ENCODE results near the gene LYRM4.
"Not testable (repeated sequence)": the region's sequence is repeated elsewhere in the genome, so short reads cannot be mapped to it uniquely, and the experiment has no call there.

LYRM4 gene

DNA sequence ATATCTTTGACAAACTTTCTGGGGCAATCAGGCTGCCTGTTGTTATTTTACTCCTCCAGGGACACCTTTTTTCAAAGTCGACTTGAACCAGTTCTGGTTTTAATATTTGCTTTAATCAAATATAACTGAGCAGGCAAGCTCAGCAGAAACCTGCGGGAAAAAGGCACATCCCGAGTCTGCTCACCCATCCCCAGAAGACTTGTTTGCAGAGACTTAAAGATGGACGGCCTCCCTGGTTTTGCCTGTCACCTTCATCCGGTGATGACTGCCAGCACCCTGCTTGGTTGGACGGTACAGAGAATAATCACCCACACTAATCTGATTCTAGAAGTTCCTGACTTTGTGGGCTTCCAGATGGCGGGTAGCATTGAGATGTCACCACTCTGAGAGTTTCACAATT, 138.8 kb downstream of the LYRM4 start:
- no peak for DNase-seq (ENCODE audit: low spot score)

DNA sequence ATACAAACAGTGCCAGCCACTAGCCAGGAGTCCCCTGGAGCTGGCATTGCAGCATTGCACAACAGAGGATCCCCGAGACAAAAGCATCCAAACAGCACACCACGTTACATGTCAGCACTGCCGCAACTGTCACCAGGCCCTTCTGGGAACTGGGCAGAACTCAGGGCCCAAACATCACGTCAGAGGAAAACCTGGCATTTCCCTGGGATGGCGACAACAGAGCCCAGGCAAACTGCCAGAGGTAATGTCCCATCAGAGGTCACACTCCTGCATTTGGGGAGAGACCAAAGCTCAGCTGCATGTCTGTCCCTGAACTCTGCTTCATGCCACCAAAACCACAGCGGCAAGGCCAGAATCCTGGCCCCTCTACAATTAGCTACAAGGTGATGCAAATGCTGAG, 139.3 kb downstream of the LYRM4 start:
- no peak for DNase-seq (ENCODE audit: low spot score)

DNA sequence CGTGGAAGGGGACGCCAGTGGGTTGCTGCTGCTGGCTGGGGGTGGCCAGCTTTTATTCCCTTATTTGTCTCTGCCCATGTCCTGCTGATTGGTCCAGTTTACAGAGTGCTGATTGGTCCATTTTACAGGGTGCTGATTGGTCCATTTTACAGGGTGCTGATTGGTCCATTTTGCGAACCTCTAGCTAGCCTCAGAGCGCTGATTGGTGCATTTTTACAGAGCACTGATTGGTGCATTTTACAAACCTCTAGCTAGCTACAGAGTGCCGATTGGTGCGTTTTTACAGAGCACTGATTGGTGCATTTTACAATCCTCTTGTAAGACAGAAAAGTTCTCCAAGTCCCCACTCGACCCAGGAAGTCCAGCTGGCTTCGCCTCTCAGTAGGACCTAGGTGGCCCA, 140.2 kb downstream of the LYRM4 start:
- not testable (repeated sequence) for DNase-seq (ENCODE audit: low spot score)

DNA sequence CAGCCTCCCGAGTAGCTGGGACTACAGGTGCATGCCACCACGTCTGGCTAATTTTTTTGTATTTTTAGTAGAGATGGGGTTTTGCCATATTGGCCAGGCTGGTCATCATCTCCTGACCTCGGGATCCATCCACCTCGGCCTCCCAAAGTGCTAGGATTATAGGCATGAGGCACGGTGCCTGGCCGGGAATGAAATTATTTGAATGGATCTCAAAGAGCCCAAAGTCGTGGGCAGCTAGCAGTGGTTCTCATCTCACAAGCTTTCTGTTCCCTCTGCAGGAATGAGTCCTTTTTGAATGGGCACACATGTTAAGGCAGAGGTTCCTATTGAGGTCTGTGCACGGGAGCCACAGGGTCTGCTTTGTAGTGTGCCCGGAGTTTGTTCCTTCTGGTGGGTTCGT, 140.7 kb downstream of the LYRM4 start:
- DNase-seq (ENCODE audit: low spot score), result no peak

DNA sequence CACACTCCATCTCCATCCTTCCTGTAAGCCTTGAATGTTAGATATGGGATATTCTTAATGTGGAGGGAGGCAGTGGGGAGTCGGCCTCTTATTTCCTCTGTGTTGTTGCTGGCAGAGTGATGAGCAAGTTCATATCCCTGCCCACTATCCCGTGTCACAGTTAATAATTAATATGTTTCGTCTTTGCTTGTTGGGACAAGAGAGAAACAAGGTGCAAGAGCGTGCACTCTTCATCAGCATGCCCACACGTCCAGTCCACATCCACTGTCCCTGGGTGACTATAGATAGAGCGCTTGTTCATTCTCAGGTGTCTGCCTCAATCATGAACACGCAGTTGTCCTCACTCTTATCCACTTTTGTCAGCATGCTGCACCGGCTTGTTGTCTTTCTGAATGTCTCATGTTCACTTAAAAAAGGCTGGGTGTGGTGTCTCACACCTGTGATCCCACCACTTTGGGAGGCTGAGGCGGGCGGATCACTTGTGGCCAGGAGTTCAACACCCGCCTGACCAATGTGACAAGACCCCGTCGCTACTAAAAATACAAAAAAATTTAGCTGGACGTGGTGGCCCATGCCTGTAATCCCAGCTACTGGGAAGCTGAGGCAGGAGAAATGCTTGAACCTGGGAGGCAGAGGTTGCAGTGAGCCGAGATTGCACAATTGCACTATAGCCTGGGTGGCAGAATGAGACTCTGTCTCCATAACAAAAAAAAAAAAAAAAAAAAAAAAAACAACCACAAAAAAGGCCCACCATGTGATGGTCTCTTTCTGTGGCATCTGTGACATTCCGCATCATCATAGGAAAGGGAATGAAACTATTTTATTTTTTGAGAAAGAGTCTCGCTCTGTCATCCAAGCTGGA, 141.4 kb downstream of the LYRM4 start:
- no peak for DNase-seq (ENCODE audit: low spot score)

DNA sequence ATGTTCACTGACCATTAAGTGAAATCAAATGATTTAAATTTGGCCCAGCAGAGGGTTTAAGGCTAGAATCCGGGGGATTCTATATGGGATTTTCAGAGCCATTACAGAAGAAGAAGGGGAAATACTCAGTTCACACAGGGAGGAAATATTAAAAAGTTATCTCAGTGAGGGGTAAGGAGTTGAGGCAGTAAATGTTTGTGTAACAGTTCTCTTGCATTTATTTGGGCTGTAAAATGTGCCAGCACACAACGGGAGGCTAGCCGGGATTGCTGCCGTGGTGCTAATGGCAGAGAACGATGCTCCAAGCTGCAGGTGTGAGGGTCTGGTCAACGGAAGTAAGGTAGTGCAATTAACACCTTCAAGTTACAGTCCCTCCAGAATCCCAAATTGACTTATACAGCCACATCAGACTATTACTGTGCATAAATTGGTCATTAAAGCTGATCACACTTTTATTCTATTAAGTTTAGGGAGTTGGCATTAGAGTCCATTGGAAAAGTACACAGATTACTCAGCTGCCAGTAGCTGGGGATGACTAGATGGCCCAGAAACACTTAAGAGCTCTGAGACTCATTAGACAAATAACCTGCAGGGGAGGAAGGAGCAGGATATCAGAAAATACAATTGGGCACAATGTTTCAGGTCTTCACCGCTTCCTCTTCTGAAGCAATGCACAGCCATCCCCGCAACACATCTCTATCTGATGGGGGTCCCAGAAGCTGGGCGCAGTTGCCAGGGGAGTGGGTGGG, 144.3 kb downstream of the LYRM4 start:
- no peak for DNase-seq (ENCODE audit: low spot score)

DNA sequence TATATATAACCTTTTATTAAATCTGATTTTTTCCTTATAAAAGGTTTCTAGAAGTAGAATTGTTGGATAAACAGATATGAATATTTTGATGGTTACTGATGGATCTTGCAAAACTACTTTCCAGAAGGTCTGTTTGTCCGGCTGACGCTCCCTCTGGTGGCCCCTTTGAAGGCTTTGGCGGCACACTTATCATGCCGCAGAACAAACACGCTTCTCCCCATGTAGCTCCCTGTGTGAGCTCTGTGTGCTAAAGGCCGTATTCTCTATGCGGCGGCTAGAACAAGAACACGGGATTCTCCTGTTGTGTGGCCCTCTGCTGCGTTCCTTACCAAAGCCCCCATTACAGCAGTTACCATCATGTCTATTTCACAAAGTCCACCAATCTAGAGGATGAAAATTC, 145.6 kb downstream of the LYRM4 start:
- DNase-seq (ENCODE audit: low spot score), result no peak

DNA sequence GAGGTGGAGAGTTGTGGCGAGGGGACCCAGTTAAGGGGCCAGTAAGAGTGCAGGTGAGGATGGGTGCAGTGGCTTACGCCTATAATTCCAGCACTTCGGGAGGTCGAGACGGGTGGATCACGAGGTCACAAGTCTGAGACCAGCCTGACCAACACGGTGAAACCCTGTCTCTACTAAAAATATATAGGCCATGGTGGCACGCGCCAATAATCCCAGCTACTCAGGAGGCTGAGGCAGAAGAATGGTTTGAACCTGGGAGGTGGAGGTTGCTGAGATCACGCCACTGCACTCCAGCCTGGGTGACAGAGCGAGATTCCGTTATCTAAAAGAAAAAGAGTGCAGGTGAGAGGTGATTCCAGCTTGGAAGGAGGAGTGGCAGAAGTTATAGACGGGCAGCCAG, 147.7 kb downstream of the LYRM4 start:
- no peak for DNase-seq (ENCODE audit: low spot score)

DNA sequence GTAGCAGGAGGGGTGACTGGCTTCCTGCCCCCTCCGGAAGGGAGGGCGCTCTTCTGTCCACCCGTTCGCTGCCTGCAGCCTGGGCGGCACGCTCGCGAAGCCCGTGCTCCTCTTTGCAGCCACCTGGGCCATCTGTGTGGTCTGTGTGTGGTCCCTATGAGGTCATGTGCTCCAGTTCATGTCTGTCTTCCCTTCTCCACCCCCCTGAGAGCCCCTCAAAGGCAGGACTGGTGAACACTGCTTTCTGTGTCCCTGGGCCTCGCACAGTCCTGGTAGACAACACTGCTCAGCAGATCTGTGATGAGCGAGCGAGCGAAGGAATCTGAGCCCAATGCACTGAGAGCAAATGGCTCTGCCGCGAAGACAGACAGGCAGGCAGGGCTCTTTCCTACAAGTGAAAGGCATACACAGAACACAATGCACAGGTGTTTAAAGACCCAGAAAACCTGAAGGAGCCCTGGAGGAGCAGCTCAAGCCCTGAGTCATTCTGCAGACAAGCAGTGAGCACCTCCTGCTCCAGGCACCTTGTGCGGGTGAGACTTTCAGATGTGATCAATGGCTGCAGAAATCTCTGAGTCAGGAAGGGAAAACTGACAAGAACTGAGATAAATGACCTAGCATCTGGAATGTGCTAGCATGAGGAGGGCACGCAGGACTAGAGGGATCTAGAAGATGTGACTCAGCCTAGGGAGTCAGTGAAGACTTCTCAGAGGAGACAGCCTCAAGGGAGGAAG, 148.5 kb downstream of the LYRM4 start:
- DNase-seq (ENCODE audit: low spot score), result no peak

DNA sequence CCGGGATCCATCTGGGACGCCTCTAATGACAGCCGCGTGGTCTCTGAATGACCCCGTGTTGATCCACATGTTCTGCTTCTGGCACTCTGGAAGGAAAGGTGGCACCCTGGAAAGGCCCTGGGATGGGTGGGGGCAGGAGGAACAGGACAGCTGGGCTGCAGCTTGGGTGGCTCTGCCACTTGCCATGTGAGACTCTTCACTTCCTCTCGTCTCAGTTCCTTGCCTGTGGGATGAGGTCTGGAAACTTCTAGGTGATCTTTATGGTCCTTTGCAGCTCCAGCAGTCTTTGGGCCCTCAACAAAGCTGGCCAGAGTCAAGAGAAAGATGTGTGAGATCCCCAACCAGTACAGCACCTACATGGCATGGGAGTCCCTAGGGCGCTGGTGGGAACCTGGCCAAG, 149.1 kb downstream of the LYRM4 start:
- no peak for DNase-seq (ENCODE audit: low spot score)

DNA sequence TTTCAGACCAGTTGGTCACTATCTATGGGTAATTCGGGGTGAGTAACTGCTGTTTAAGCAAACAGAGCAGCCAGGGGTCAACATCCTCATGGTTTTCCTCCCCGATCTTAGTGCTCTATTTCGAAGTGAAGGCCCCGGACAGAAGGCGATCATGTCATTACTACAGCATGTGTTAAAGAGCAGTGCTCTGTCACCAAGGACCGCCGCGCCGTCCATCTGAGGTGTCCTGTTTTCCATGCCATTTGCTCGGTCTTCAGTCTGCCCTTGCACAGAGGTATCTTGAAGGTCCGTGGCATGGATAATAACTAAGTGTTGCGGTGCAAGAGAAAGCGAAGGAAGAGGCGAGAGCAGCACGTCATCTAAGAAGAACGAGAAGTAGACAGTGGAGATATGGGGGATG, 150.5 kb downstream of the LYRM4 start:
- no peak for DNase-seq (ENCODE audit: low spot score)

DNA sequence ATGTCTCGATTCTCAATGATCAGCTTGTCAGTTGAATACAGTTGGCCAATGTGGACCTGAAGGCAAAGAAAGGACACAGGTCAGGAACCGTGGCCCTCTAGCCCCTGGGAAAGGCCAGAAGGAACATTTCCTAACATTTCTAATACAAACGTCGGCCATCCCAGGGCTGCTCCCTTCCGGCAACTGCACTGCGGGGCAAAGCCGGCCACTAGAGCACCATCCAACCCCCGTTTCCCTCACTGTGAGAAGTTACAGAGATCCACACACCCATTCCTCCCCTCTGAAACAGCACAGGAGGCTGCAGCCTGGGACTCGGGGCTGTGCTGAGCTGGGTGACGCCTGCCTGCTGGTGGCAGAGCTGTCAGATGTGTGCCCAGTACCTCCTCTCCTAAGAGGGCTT, 151.3 kb downstream of the LYRM4 start:
- no peak for DNase-seq (ENCODE audit: low spot score)

DNA sequence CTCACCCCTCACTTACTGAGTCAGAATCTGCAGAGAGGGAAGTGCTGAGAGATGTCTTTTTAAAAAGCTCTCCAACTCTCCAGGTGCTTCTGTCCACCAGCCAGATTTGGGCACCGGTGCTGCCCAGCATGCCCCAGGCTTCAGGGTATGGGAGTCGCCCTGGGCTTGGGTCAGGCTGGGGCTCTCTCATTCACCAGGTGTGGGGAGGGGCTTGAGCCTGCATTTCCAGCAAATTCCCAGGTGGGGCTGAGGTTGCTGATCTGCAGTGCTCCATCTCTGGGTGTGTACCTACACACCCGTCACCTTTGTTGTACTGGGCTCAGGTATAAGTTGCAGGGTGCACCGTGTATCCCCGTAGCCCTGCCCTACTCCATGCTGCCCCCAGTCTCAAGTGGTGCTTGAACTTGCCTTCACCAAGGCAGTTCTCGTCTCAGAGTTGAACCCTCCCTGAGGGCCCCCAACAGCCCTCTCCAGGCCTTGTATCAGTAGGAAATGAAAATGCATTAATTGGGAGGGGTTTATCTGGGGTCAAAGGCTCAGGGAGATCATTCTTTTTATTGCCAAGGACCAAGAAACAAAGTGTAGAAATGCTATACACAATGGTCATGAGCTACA, 152.1 kb downstream of the LYRM4 start:
- no peak for DNase-seq (ENCODE audit: low spot score)

DNA sequence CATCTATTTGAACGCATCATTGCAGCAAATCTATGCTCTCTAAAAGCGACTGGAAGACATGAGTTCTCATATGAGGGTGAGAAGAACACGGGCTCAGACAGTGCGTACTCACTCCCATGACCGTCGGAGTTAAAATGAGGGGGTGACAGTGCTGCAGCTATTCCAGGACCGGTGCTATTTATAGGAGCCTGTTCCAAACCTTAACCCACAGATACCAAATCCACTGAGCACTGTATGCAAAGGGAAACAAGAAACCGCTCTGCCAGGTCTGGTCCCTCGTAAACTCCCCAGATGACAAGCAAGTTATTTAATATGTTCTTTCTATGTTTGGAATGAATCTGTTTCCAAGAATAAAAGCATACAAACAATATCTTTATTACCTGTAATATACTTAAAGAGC, 152.7 kb downstream of the LYRM4 start:
- DNase-seq (ENCODE audit: low spot score), result no peak

DNA sequence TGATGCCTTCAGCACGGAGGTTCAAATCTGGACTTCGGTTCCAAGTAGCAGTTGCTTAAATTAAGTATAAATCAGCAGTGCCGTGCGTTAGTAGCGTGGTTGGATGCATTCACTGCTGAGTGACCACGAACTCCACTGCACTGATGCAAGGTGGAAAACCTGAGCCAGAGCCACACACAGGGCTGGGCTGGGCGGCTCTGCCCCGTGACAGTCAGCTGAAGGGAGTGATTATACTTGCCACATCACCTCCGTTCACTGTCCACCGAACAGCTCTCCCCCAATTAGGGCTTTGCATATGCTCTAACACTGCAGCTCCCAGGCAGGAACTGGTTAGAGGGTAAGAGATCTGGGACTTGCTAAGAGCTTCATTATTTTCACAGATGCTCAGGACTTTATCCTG, 153.4 kb downstream of the LYRM4 start:
- DNase-seq (ENCODE audit: low spot score), result no peak

DNA sequence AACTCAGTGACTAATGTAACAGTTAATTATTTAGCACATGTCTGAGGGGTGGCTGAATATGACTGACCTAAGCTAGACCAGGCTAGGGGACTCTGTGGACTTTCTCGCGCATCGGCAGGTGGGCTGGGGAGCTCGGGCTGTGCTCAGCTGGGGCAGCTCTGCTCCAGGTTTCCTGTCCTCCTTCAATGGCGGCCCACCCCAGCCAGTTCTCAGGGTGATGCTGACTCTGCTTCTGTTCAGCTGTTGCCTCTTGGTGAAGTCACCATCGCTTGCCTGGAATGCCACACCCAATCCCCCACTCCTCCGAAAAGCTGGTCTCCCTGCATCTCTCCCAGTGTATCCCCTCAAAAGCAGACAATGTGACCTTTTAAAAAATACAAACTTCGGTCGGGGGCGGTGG, 155.6 kb downstream of the LYRM4 start:
- no peak for DNase-seq (ENCODE audit: low spot score)

DNA sequence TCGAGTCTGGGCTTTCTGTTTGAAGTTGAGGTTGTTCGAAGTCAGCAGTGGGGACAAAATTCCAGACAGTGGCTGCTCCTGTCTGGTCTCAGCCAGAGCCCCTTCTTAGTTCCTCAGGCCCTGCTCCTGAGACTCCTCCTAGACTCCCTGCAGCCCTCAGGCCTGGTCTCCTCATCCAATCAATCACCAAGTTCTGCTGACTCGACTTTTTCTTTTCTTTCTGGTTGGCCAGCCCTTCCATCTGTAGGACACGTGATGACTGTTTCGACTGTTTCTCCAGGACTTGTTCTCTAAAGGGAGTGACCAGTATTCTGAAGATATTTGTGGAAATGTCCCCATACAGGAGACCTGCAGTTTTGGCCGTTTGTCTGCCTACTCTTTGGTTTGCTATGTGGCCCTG, 156.1 kb downstream of the LYRM4 start:
- no peak for DNase-seq (ENCODE audit: low spot score)

DNA sequence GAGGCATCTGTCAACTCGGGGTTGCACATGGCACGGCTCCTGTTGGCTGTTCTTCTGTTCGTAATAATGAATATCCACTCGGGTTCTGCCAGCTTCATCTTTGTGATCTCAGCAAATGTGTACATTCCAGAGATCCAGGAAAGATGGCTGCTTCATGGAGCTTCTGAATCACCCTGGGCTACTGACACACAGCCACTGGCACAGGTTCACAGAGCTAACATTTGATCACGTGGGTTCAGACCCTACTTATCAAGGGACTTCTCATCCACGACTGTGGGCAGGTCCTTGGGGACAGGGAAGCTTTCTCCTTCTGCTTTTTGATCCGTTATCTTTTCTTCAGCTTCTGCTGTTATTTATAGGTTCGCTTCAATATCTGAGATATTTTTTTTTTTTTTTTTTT, 157.5 kb downstream of the LYRM4 start:
- no peak for DNase-seq (ENCODE audit: low spot score)

DNA sequence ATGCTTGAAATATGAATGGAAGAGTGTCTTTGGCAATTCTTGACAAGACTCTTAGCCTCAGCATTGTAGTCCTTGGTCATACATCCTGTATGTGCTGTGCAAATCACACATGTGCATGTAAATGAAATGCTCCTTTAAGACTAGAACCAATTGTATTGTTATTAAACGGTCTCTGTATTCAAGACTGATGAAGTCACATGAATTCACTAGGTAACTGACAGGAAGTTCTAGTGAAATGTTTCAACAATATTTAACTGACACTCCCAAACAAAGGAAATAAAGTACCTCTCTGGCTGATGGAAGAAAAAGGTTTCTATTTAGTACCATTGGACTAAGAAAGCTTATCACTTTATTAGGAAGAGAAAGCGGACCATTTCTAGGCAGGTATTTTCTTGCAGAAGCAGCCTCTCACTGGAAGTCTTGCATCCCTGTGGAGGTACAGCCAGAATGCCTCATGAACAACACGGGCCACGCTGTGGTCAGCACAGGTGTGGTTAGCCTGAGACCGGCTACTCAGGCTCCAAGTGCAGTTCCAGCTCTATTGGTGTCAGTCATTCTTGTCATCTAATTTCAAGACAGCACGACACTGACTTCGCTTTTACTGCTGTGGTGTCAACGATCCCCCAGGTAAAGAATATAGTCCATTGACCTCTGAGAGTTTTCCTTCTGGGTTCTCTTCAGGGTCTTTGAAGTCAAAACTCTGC, 158.3 kb downstream of the LYRM4 start:
- DNase-seq (ENCODE audit: low spot score), result no peak

DNA sequence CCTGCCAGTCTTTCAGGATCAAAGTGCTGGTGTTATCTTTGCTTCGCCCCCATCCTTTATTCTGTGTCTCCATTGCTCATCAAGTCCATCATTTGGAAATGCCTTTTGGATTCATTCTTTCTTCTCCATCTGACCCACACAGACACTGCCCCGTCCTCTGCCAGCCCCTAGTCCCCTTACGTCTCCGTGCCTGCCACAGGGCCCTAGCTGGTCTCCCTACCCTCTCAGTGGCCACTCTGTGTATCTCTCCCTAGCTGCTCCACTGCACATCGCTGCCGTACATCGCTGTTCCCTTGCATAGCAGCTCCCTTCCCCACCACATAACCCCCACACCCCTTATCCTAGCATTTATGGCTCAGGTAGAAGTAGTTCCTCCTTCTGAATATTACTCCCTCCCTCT, 159.9 kb downstream of the LYRM4 start:
- no peak for DNase-seq (ENCODE audit: low spot score)

DNA sequence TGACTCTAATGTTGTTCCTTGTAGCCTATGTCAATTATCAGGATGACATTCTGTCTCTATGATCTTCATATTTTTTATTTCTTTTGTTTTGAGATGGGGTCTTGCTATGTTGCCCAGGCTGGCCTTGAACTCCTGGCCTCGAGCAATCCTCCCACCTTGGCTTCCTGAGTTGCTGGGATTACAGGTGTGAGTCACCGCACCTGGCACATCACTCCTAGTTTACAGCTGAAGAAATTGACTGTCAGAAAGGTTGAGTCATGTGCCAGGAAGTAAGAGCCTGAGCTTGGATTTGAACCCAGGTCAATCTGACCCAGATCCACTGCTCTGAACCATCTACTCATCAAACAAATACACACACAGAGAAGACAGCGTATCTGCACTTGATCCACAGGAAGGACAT, 161.2 kb downstream of the LYRM4 start:
- DNase-seq (ENCODE audit: low spot score), result no peak
